GM19455 (cell line): ENCODE measurements around the gene MTMR1.

Source experiments
- ATAC-seq: cut with Tn5 transposase; IDR thresholded peaks from one replicate; pipeline ENCODE4 v1.9.1; 2021; ENCODE audit not compliant: unreplicated experiment

The MTMR1 gene

GRCh38 chrX:150762258-150763165 is 69.3 kb downstream of the MTMR1 start:
- ATAC-seq: no peak

- ATAC-seq: no peak
These were observed 70.2 kb downstream of the MTMR1 start for GRCh38 chrX:150763303-150763797.

GRCh38 chrX:150763810-150764209 is 70.6 kb downstream of the MTMR1 start:
- no peak for ATAC-seq

- no peak for ATAC-seq
These were observed 72.0 kb downstream of the MTMR1 start for GRCh38 chrX:150765237-150765636.

- no peak for ATAC-seq
These were observed 72.7 kb downstream of the MTMR1 start for GRCh38 chrX:150765782-150766350.

- ATAC-seq: no peak
These were observed 73.3 kb downstream of the MTMR1 start for GRCh38 chrX:150766351-150767044.

GRCh38 chrX:150767045-150767395 is 73.8 kb downstream of the MTMR1 start:
- no peak for ATAC-seq

GRCh38 chrX:150767475-150768131 is 74.4 kb downstream of the MTMR1 start:
- no peak for ATAC-seq

- ATAC-seq: no peak
These were observed 74.9 kb downstream of the MTMR1 start for GRCh38 chrX:150768132-150768485.

GRCh38 chrX:150768580-150769190 is 75.5 kb downstream of the MTMR1 start:
- ATAC-seq: no peak

GRCh38 chrX:150769408-150769807 is 76.2 kb downstream of the MTMR1 start:
- no peak for ATAC-seq

- no peak for ATAC-seq
These were observed 77.4 kb downstream of the MTMR1 start for GRCh38 chrX:150770623-150771022.

GRCh38 chrX:150771116-150771515 is 77.9 kb downstream of the MTMR1 start:
- no peak for ATAC-seq

- peak; percentile 93 for ATAC-seq
These were observed 79.2 kb downstream of the MTMR1 start for GRCh38 chrX:150772150-150772970.

- ATAC-seq: no peak
These were observed 79.9 kb downstream of the MTMR1 start for GRCh38 chrX:150773117-150773516.

- no peak for ATAC-seq
These were observed 80.4 kb downstream of the MTMR1 start for GRCh38 chrX:150773634-150774033.

GRCh38 chrX:150774798-150775568 is 81.8 kb downstream of the MTMR1 start:
- no peak for ATAC-seq

- no peak for ATAC-seq
These were observed 82.6 kb downstream of the MTMR1 start for GRCh38 chrX:150775569-150776350.
